ENCODE results near the gene CFAP99.

The CFAP99 gene

DNA sequence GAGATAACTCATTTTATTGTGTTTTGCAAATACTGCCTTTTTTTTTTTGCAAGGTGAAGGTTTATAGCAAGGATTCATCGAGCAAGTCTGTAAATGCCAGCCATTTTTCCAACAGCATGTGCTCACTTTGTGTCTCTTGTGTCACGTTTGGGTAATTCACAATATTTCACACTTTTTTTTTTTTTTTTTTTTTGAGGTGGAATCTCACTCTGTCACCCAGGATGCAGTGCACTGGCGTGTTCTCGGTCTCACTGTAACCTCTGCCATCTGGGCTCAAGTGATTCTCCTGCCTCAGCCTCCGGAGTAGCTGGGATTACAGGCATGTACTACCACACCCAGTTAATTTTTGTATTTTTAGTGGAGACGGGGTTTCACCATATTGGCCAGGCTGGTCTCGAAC, 52.0 kb downstream of the CFAP99 start:
- no peak for DNase-seq (ENCODE audit: low read depth)

DNA sequence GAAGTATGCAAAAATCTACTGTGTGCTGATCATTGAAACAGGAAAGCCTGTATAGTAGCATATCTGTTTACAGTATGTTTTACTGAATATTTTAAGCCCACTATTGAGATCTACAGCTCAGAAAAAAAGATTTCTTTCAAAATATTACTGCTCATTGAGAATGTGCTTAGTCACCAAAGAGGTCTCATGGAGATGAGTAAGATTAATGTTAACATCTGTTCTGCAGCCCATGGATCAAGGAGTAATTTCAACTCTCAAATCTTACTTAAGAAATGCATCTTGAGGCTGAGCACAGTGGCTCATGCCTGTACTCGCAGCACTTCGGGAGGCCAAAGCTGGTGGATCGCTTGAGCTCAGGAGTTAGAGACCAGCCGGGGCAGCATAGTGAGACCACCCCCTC, 53.4 kb downstream of the CFAP99 start:
- DNase-seq (ENCODE audit: low read depth), result no peak

DNA sequence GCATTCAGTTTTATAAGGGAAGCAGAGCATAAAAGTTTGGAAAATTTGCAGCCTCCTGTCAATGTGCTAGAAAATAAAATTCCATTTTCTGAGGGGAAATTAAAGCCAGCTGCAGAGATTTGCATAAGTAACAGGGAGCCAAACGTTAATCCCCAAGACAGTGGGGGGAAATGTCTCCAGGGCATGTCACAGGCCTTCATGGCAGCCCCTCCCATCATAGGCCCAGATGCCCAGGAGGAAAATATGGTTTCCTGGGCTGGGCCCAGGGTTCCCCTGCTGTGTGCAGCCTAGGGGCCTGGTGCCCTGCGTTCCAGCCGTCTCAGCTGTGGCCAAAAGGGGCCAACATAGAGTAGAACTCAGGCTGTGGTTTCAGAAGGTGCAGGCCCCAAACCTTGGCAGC, 59.5 kb downstream of the CFAP99 start:
- no peak for DNase-seq (ENCODE audit: low read depth)

DNA sequence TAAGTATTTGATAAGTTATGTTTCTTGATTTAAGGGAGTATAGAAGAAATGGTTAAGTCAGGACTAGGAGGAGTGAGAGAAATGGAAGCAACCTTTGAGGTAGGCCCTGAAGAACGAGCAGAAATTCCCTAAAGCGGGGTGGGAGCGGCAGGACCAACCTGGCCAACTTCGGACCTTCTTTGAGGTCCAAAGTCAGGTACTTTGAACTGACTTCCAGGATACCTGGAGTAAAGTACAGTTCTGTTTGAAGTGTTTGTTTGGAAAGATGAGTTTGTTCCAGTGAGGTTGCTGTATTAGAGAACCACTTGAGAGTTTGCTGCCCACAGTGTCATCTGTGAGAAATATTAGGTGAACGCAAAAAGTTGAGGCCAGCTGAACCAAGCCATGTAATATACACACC, 61.9 kb downstream of the CFAP99 start:
- DNase-seq (ENCODE audit: low read depth), result no peak

DNA sequence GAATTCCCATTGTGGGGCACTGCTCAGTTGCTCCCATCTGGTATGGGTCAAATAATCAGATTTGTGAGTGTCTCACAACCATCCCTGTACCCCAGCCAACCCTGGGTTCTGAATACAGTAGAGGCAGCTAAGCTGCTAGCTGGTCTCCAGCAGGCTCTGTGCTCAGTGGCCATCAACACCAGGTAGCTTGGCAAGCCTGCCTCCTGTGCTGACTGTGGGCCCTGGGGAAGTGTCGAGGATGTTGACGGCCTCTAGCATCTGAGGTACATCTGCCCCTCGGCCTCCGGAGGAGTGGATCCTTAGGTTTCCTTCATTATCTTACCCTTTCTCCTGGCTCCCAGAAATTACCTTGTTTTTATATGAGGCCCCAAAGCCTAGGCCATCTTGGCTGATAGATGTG, 63.4 kb downstream of the CFAP99 start:
- no peak for DNase-seq (ENCODE audit: low read depth)

DNA sequence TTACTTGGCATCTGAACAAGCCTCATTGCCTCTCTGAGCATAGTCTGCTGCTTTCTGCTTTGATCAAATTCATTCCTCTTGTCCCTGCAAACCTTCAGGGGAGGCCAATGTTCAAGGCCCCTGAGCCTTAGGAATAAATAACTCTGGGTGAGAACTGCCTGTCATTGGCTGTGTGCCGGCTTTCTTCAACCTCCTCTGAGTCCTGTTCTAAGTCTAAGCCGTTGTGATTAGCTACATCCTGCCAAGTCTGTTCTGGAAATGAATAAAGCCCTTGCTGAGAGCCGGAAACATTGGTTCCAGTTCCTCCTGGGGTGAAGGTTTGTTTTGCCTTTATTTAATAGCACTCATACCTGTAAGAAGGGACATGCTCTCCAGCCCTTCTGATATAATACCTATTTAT, 63.9 kb downstream of the CFAP99 start:
- no peak for DNase-seq (ENCODE audit: low read depth)

DNA sequence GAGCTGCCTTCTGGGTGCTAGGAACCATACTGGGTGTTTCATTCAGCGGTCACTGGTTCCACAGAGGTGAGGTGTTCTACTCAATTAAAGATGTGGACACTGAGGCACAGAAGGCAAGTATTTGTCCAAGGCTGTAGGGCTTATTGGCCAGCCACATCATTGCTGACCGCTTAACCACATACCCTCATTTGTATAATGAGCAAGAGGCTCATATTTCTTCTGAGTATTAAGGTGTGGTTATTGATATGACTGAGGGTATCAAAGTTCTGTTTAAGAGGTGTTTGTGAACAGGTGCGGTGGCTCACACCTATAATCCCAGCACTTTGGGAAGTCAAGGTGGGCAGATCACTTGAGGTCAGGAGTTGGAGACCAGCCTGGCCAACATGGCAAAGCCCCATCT, 64.5 kb downstream of the CFAP99 start:
- DNase-seq (ENCODE audit: low read depth), result no peak

DNA sequence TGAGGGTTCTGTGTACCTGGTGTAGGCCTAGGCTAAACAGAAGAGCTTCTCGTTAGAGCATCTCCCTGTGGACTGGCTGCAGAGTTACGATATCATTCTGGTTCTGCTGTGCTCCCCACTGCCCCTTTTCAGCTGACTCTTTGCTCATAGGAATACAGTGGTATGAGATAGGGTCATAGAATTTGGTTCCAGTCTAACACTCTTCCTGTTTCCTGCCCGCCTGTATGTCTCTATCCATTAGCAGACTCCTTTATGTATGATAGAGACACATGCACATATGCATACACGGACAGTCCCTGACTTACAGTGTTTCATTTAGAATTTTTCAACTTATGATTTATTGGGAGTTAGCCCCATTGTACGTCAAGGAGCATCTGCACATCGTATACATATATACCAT, 65.4 kb downstream of the CFAP99 start:
- no peak for DNase-seq (ENCODE audit: low read depth)

DNA sequence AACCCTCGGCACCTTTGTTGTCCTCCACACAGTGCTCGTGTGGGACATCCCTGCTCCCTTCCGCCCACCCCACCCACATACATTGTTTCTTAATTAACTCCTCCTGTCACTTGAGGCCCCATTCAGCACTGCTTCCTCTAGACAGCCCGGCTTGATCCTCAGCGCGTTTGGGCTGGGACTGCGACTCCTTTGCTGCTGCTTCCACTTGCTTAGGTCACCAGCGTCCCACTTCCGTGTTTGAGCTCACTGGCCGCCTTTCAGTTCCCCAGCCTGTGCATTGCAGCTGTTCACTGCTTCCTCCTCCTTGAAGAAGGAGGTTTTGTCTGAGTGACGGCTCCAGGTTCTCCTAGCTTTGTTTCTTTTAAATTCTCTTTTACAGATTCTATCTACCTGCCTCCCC, 66.2 kb downstream of the CFAP99 start:
- DNase-seq (ENCODE audit: low read depth), result no peak

DNA sequence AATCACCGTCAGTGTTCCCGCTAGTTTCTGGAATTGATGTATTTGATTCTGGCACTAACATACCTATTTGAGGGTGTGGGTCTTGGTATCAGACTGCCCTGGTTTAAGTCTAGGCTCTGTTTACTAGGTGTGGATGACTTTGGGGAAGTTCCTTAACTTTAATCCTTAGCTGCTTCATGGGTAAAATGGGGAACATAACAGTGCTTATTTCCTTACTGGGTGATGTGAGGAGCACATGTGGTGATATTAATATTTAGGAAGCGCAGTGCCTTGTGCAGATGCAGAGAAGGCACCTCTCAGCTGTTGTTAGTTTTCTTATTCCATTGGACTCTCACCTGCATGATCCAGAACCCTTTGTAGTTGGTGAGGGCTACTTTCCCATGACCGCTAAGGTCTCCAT, 67.2 kb downstream of the CFAP99 start:
- no peak for DNase-seq (ENCODE audit: low read depth)

DNA sequence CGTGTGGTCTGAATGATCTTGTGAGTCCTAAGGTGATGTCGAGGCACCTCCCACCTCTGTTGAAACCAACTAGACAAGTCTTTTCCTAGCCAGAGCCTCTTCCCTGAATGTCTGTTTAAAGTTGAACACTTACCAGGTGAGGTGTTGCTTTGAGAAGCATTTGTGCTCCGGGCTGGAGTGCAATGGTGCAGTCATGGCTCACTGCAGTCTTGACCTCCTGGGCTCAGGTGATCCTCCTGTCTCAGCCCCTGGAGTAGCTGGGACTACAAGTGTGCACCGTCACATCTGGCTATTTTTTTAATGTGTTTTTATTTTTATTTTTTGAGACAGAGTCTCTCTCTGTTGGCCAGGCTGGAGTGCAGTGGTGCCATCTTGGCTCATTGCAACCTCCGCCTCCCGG, 68.2 kb downstream of the CFAP99 start:
- no peak for DNase-seq (ENCODE audit: low read depth)

DNA sequence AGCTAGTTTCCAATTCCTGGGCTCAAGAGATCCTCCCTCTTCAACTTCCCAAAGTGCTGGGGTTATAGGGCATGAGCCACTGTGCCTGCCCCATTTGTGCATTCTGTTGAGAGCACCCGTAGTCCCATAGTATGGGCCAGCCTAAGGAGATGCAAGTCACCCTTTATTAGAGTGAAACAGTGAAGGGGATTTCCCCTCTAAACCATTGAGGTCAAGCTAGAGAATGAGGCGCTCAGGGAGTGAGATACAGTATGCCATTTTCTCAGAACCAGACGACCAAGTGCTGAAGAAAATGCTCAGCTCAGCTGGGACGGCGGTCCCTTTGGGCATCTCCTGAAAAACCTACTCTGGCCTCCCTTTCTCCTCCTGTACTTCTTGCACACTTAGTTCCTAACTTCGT, 68.9 kb downstream of the CFAP99 start:
- DNase-seq (ENCODE audit: low read depth), result no peak

DNA sequence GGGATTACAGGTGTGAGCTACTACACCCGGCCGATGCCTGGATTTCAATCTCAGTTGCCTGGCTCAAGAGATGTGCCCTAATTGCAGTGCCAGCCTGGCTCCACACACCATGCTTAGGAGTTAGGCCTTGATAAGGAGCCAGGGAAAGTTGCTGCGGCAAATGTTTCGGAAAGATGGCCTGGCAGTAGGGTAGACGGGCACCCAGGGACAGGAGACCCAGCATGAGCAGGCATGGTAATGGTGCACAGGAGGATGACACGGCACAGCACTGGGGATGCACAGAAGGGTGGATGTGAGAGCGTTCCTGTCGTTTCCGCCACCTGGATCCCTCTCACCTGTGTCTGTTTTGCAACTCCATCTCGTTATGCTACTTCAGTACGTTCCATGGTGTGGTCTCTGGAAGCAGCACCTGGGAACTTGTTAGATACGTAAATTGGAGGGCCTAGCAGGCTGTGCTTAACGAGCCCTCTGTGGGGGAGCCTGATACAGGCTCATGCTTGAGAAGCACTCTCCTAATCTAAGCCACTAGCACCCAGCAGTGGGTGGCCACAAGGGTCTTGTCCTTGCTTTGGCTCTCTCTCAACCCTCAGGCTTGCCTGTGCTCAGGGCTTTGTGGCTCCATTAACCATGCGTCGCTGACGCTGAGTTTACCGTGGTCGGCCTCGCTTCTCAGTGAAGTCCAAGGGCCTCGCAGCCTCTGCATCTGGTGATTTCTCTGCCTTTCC, 70.5 kb downstream of the CFAP99 start:
- DNase-seq (ENCODE audit: low read depth), result no peak

DNA sequence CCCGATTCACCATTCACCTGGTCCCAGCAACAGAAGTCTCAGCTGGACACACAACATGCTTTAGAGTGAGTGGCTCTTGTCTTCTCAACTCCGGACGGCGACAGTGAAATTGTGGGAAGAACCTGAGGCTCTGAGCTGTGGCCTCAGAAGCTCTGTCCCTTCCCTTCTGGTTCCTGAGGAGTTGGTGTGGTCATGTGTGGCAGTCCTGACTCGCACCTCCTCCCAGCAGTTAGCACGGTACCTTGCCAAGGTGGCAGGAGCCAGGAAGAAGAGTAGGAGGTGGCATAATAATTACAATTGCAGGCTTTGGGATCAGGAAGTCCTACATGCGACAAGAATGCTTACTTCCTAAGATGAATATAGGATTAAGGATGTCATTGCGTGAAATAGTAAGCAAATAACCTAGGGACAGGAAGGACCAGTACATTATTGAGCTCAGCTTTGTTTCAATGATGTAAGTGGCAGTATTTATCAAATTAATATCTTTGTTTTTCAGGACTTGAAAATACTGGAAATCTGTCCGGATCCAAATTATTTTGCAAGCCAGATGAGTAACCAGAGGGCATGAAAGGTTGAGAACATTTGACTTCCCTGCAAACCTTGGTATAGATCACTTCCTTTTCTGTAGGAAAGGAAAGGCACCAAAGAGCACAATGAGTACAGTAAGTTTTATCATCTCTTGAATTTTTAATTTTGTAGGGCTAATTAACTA, 71.2 kb downstream of the CFAP99 start:
- no peak for DNase-seq (ENCODE audit: low read depth)

DNA sequence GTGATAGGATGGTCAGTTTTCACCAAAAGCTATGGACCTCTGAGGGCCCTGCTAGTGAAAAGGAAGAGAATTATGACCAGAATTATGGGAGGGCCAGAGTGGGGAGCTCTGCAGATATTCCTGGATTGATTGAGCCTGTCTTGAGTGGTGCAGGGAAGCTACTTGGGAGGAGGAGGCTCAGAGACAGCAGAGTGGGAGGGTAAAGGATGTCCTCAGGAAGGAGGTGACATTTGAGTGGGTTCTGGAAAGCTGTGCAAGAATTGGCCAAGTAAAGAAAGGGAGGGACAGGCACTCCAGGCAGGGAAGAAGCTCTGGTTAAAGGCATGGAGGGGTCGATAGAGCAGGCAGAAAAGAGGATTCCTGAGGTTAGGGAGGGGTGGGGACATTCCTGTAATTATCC, 74.2 kb downstream of the CFAP99 start:
- no peak for DNase-seq (ENCODE audit: low read depth)

DNA sequence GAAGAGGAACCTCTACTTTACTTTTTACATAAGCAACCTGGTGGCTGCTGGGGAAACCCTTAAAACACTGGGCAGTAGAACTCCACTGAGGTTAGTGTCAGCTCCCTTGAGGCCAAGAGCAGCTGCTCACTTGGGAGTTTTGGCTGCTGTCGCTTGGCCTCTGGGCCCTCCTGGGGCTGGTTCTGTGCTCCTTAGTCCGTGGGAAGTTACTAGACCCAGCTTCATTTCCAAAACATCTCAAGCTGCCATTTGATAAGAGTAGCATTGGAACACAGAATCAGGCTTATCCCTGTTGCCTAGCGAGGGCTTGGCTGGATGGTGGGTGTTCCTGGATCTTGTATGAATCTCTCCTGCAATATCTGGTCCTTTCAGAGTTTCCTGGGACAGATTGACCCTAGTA, 76.2 kb downstream of the CFAP99 start:
- no peak for DNase-seq (ENCODE audit: low read depth)

DNA sequence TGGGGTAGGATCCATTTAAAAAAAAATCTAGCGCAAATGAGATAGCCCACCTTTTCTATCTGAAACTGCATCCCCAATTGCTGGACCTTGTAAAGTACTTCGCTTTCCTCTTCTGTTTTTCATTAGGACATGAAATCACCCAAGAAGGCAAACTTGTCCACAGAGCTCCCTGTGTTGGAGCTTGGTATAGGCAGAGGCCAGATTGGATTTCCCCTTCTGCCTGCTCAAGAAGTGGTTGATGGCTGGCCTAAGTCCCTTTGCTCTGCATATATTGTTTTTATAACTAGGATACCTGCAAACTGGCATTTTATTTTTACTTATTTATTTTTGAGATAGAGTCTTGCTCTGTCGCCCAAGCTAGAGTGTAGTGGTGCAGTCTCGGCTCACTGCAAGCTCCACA, 78.6 kb downstream of the CFAP99 start:
- DNase-seq (ENCODE audit: low read depth), result no peak

DNA sequence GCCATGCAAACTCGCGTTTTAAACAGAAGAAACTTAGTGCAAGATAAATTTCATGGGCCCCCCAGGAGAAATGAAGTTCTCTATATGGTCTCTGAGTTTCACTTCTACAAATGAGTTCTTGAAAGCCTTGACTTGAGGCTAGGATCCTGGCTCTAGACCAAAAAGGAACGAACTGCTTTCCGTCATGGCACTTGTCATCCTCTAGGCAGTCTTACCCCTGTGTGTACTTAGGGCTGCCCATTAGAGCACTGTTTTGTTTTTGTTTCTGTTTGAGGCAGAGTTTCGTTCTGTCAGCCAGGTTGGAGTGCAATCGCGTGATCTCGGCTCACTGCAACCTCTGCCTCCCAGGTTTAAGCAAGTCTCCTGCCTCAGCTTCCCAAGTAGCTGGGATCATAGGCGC, 79.2 kb downstream of the CFAP99 start:
- DNase-seq (ENCODE audit: low read depth), result no peak

DNA sequence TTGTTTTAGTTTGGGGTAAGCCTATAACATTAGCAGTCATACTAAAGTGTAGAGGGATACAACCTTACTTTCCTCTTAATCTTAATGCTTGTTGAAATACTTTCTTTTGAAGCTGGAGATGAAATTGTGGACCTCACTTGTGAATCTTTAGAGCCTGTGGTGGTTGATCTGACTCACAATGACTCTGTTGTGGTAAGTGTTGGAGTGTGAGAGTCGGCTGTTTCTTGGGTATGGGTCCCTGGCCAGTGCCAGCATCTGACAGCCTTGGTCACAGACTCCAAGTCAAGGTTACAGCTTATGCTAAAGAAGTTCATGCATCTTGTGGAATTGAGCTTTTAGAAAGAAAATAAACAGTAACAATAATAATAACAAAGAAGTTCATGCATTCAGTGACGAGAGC, 81.8 kb downstream of the CFAP99 start:
- DNase-seq (ENCODE audit: low read depth), result no peak

DNA sequence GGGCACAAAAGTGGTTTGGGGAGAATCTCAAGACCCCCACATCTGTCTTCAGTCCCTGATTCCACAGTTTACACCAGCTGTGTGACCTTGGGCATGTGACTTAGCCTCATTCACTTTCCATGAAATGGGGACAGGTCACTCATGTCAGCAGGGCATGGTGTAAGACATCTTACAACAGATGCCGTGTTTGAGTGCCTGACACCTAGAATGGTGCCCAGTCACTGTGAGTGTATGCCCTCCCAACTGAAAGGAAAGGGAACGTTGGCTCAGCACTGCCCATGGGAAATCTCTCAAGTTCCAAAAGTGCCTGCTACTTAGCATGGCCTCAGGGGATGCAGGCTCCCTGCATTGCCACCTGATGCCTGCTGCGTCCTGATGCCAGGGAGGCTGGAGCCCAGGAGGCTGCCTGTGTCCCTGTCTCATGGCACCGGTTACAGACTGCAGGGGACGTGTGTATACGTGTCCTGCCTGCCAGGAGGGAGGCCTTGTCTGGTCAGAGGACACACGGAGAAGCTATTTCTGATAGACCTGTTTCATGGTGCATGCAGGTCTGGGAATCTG, 82.4 kb downstream of the CFAP99 start:
- no peak for DNase-seq (ENCODE audit: low read depth)

DNA sequence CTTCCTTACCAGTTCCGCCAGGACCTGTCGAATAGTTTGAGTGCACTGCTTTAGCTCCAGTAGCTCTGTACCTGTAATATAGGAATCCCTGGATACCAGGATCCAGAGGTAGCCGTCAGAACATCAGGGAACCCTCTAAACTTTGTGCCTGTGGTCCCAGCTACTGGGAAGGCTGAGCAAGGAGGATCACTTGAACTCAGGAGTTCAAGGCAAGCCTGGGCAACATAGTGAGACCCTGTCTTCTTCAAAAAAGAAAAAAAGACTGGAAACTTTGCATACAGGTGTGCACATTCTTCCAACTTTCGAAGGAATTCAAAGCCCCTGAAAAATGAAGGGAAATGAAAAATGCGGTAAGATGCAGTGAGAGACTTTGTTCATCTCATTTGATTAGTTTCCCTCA, 85.1 kb downstream of the CFAP99 start:
- no peak for DNase-seq (ENCODE audit: low read depth)

DNA sequence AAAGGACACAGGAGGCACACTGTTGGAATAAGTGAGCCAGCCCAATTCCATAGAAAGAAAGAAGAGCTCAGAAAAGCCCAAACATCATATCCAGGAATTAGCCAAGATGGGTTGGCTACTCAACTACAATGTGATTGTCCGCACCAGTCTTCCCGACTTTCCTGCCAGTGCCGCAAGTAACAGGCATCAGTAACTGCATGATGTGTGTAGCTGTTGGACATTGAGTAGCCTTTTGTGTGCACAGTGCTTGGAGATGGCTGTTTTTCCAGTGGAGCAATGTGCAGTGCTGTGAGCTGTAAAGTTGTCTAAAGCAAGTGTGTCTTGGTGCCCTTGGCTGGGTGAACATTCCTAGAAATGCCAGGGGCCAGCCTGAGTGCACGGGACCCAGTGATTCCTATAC, 88.5 kb downstream of the CFAP99 start:
- no peak for DNase-seq (ENCODE audit: low read depth)

DNA sequence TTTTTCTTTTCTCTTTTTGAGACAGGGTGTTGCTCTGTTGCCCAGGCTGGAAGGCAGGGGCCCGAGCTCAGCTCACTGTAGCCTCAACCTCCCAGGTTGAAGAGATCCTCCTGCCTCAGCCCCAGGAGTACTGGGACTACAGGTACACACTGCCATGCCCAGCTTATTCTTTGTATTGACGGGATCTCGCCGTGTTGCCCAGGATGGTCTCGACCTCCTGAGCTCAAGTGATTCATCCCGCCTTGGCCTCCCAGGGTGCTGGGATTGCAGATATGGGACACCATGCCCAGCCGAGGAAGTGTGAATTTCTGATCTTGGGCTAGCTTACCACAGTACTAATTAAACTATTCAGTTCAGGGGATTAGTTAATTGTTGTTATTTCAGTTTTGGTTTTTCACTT, 89.1 kb downstream of the CFAP99 start:
- DNase-seq (ENCODE audit: low read depth), result no peak

Data from HS-27A (cell line).